GM12892 (cell line): ENCODE results near the gene TUBAL3.

Experiments used
- POLR2A ChIP-seq: IDR thresholded peaks from 2 replicates; pipeline ENCODE4 v1.6.1; 2011; ENCODE audit warnings: low read depth, low read length, control low read depth
- POLR2AphosphoS5 ChIP-seq: IDR thresholded peaks from 2 replicates; pipeline ENCODE4 v1.6.1; 2011; ENCODE audit warnings: low read depth, low read length, control low read depth
- TAF1 ChIP-seq: IDR thresholded peaks from 2 replicates; pipeline ENCODE4 v1.6.1; 2011; ENCODE audit warnings: low read depth, mild to moderate bottlenecking, control low read depth, low read length, borderline replicate concordance

DNA sequence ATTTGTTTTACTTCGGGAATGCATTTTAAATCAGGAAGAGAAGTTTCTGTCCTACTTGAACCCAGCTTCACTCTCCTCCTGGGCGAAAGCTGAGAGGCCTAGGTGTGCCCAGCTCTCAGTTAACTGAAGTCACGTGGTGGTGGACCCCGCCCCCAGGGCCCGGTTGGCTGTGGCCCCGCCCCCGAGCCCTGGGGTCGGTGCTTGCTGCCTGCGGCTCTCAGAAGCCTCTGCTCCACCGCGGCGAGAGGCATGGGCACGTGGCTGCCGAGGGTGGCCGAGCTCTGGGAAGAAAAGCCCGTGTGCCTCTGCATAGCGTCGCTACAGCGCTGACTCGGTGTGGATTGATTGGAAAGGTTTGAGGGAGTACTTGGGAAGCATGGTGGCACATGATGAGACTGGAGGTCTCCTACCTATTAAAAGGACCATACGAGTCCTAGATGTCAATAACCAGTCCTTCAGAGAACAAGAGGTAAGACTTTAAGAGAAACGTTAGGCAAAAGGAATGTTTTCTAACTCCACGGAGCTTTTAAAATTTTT is 41.8 kb upstream of the TUBAL3 start:
- TF ChIP-seq POLR2A (no peak), POLR2AphosphoS5 (no peak), TAF1 (no peak)
